GM12878 (cell line): ENCODE measurements around the gene OSBPL2. TPM values are rescaled to one million over a fixed set of nuclear protein-coding genes. Genes with fewer than 3 reads are reported as not detected.

Experiments used
- ATAC-seq: fragments of 200-7000 bp; cut with Tn5 transposase; 3 replicates; pipeline ENCODE4 v1.9.1; 2020; ENCODE audit warnings: mild to moderate bottlenecking, moderate library complexity
- BruUV-seq: library from RNA; stranded (reverse); fragments of 400-500 nt; replicated peaks from 2 replicates; lab custom pipeline; 2021; lab: Mats Ljungman, UMichigan
- CTCF ChIA-PET: fragments of 300-600 bp; sonication (Branson Sonifier 250); formaldehyde crosslinking; extraction: SDS; loops from one replicate; lab custom pipeline; 2021; ENCODE audit warnings: inconsistent platforms; lab: Yijun Ruan, JAX
- POLR2A ChIA-PET: fragments of 350-600 bp; formaldehyde crosslinking; extraction: SDS; loops from one replicate; lab custom pipeline; 2021; ENCODE audit warnings: inconsistent platforms; lab: Charles Lee
- RAD21 ChIA-PET: fragments of 300-600 bp; sonication (Branson Sonifier 250); formaldehyde crosslinking; loops from one replicate; lab custom pipeline; 2023; ENCODE audit warnings: antibody characterized with exemption; ENCODE audit not compliant: unreplicated experiment; lab: Charles Lee
- SMC1A ChIA-PET: fragments of 300-600 bp; sonication (Branson Sonifier 250); formaldehyde crosslinking; loops from one replicate; lab custom pipeline; 2023; ENCODE audit not compliant: unreplicated experiment, uncharacterized antibody; lab: Charles Lee
- DNase-seq: peaks from one replicate; pipeline ENCODE4 v3.0.0-alpha.2; 2011; ENCODE audit warnings: low read depth, low spot score
- FAIRE-seq: peaks from 3 replicates; lab custom pipeline; 2011; peaks lifted over from hg19 to GRCh38; lab: Jason Lieb, UNC
- H2AFZ ChIP-seq: 2 replicates; pipeline ENCODE4 v1.6.0; 2011; ENCODE audit warnings: low read depth, low read length, control low read depth; ENCODE audit not compliant: control insufficient read depth
- H3K27ac ChIP-seq: 2 replicates; pipeline ENCODE4 v1.5.1; 2011; ENCODE audit warnings: control low read depth; ENCODE audit not compliant: control insufficient read depth, insufficient read depth
- H3K27me3 ChIP-seq, 2 experiments: replicated peaks in 1 of 2; 2 replicates each; pipeline versions ENCODE4 v1.6.0 to v1.6.1; 2011; ENCODE audit warnings: low read length in 1 of 2; ENCODE audit not compliant: control insufficient read depth in 2 of 2, insufficient read depth in 2 of 2
- H3K36me3 ChIP-seq, 2 experiments: 2 replicates each; pipeline ENCODE4 v1.5.1; 2011; ENCODE audit warnings: low read length in 1 of 2; ENCODE audit not compliant: control insufficient read depth in 2 of 2, insufficient read depth in 2 of 2
- H3K4me1 ChIP-seq: 2 replicates; pipeline ENCODE4 v1.6.1; 2011; ENCODE audit warnings: mild to moderate bottlenecking, low read length, moderate library complexity, mixed read lengths; ENCODE audit not compliant: control insufficient read depth, insufficient read depth
- H3K4me2 ChIP-seq: 2 replicates; pipeline ENCODE4 v1.6.0; 2011; ENCODE audit warnings: control low read depth; ENCODE audit not compliant: control insufficient read depth, insufficient read depth
- H3K4me3 ChIP-seq: fragments of 200-600 bp; sonication (generic); 2 replicates; pipeline ENCODE4 v1.5.1; 2016
- H3K79me2 ChIP-seq: 2 replicates; pipeline ENCODE4 v1.6.0; 2011; ENCODE audit warnings: low read length; ENCODE audit not compliant: control insufficient read depth, insufficient read depth
- H3K9ac ChIP-seq: 2 replicates; pipeline ENCODE4 v1.8.0; 2011; ENCODE audit warnings: low read length, control low read depth, mixed read lengths; ENCODE audit not compliant: control insufficient read depth, insufficient read depth
- H3K9me3 ChIP-seq: replicated peaks from 3 replicates; pipeline ENCODE4 v1.5.1; 2011; ENCODE audit warnings: mild to moderate bottlenecking, low read length; ENCODE audit not compliant: control insufficient read depth, insufficient read depth
- H4K20me1 ChIP-seq: 2 replicates; pipeline ENCODE4 v1.6.0; 2011; ENCODE audit not compliant: control insufficient read depth, insufficient read depth
- BCLAF1 ChIP-seq: fragments of 450-650 bp; IDR thresholded peaks from 2 replicates; pipeline ENCODE4 v1.6.1; 2017; ENCODE audit warnings: antibody characterized with exemption, mild to moderate bottlenecking, moderate library complexity
- CBX5 ChIP-seq: sonication (generic); IDR thresholded peaks from 2 replicates; pipeline ENCODE4 v1.6.1; 2016; ENCODE audit warnings: low read depth, moderate library complexity, mild to moderate bottlenecking, inconsistent platforms
- CREB1 ChIP-seq: IDR thresholded peaks from 2 replicates; pipeline ENCODE4 v1.6.1; 2012; ENCODE audit warnings: low read depth, mild to moderate bottlenecking, inconsistent platforms
- CREM ChIP-seq: IDR thresholded peaks from 2 replicates; pipeline ENCODE4 v1.6.1; 2014; ENCODE audit warnings: antibody characterized with exemption, low read depth
- EZH2 ChIP-seq: IDR thresholded peaks from 2 replicates; pipeline ENCODE4 v1.6.1; 2012; ENCODE audit warnings: low read depth, mild to moderate bottlenecking, control low read depth, inconsistent platforms, low read length, borderline replicate concordance; ENCODE audit not compliant: control insufficient read depth
- NBN ChIP-seq: fragments of 450-650 bp; IDR thresholded peaks from 2 replicates; pipeline ENCODE4 v1.6.1; 2016
- NR2C1 ChIP-seq: fragments of 450-650 bp; IDR thresholded peaks from 2 replicates; pipeline ENCODE4 v1.6.1; 2017; ENCODE audit warnings: antibody characterized with exemption, mild to moderate bottlenecking, moderate library complexity
- RCOR1 ChIP-seq: conservative IDR thresholded peaks from 2 replicates; pipeline ENCODE4 v1.6.1; 2012; ENCODE audit warnings: low read depth, low read length, improper control_type of control experiment
- RFX5 ChIP-seq: IDR thresholded peaks from 2 replicates; pipeline ENCODE4 v1.6.1; 2011; ENCODE audit warnings: low read depth, low read length, improper control_type of control experiment
- RUNX3 ChIP-seq: IDR thresholded peaks from 2 replicates; pipeline ENCODE4 v1.6.1; 2012; ENCODE audit warnings: low read length, inconsistent platforms
- SKIL ChIP-seq: fragments of 450-650 bp; IDR thresholded peaks from 2 replicates; pipeline ENCODE4 v1.6.1; 2017; ENCODE audit warnings: mild to moderate bottlenecking, low read depth, inconsistent platforms; ENCODE audit not compliant: poor library complexity, severe bottlenecking
- SUZ12 ChIP-seq: fragments of 200-600 bp; sonication (generic); IDR thresholded peaks from one replicate; pipeline ENCODE4 v1.6.1; 2018; ENCODE audit warnings: antibody characterized with exemption, mild to moderate bottlenecking; ENCODE audit not compliant: unreplicated experiment
- ZBTB33 ChIP-seq: fragments of 450-650 bp; IDR thresholded peaks from 2 replicates; pipeline ENCODE4 v1.6.1; 2017; ENCODE audit warnings: mild to moderate bottlenecking
- ZNF217 ChIP-seq: fragments of 450-650 bp; IDR thresholded peaks from 2 replicates; pipeline ENCODE4 v1.6.1; 2017; ENCODE audit warnings: antibody characterized with exemption, mild to moderate bottlenecking
- ZSCAN29 ChIP-seq: fragments of 450-650 bp; IDR thresholded peaks from 2 replicates; pipeline ENCODE4 v1.6.1; 2017; ENCODE audit warnings: mild to moderate bottlenecking, moderate library complexity
- WGBS: methylation state at CpG from one replicate; pipeline ENCODE4 v1.1.6; 2016; ENCODE audit warnings: low lambda C conversion rate; ENCODE audit not compliant: insufficient replicate concordance, insufficient coverage; ENCODE audit errors: missing lambda C conversion rate; 5-methylcytosine and 5-hydroxymethylcytosine counted together
- in situ Hi-C: fragments of 300-500 bp; cut with MboI; formaldehyde crosslinking; loops from 9 replicates; pipeline ENCODE4 v1.14.3; 2018; ENCODE audit warnings: mixed read lengths
- intact Hi-C: fragments of 100-400 bp; cut with micrococcal nuclease; formaldehyde crosslinking; loops from one replicate; pipeline ENCODE4 v1.14.2; 2022; ENCODE audit not compliant: unreplicated experiment
- polyA plus RNA-seq, 11 experiments: library from polyadenylated mRNA; depleted of rRNA in 4 of 11; unstranded in 6 of 11; stranded (reverse) in 5 of 11; fragments of >200 nt; fragmentation: Nextera tagmentation in 4 of 11; fragmentation: Illumina TruSeq in 1 of 11; extraction: Ambion mirVana in 4 of 11; extraction: Trizol in 1 of 11; gene quantifications; 1 replicate in 1 of 11; 2 replicates in 10 of 11; pipeline versions ENCODE4 v1.2.1 to v1.2.3, GENCODE V29; 2011 to 2016; ENCODE audit warnings: inconsistent platforms in 2 of 11, missing spikeins in 2 of 11, low read depth in 1 of 11
- total RNA-seq, 4 experiments: library from RNA; depleted of rRNA in 3 of 4; stranded (reverse); fragments of >200 nt in 3 of 4; fragmentation: Illumina TruSeq in 1 of 4; extraction: Trizol in 1 of 4; gene quantifications; 2 replicates each; pipeline versions ENCODE4 v1.2.1 to v1.2.3, GENCODE V29; 2013 to 2021

The OSBPL2 gene
- total and polyA plus RNA-seq, 10 of the 15 experiments (the other 5 are each of a cell fraction or from before 2014, with no cell fraction given), result 2.8 to 22.3 (median 14.7) TPM

- TF ChIP-seq BCLAF1 (no peak), ZBTB33 (no peak)
- TF ChIP-seq, all 136 proteins: peak for 0
Observed at GRCh38 chr20:62203378-62204030, 34.8 kb upstream of the OSBPL2 start (continued).

- no peak for ATAC-seq
- no TSS peak for BruUV-seq
- POLR2A ChIA-PET, result no interaction called here
- Histone ChIP-seq H4K20me1 (no peaks in the 10 kb centered on the region), H3K4me1 (peaks cover 14% of the 10 kb centered on the region), H3K79me2 (no peaks in the 10 kb centered on the region), H3K9me3 (no peaks in the 10 kb centered on the region), H3K36me3 (peaks cover under 1 to 8% of the 10 kb centered on the region in 2 experiments; a peak in 3 of 4 replicates), H3K4me3 (no peak overlapping the region), H3K4me2 (no peak overlapping the region), H3K27me3 (no peaks in the 10 kb centered on the region), H2AFZ (no peak overlapping the region), H3K27ac (no peak overlapping the region), H3K9ac (no peak overlapping the region)
- CTCF ChIA-PET, result no interaction called here
- SMC1A ChIA-PET, result no interaction called here
- no peak for DNase-seq
- in situ Hi-C loops (no loop called here), intact Hi-C loops (no loop called here)
- RAD21 ChIA-PET, result no interaction called here
- 94% methylated on average over 38 of the region's 38 CpGs for WGBS
- FAIRE-seq, result no peak
- TF ChIP-seq RFX5 (no peak), SKIL (no peak), NR2C1 (no peak), CREB1 (no peak), CBX5 (no peak), ZSCAN29 (no peak), RUNX3 (no peak), EZH2 (no peak), SUZ12 (no peak), CREM (no peak), RCOR1 (no peak), NBN (no peak), ZNF217 (no peak)
Observed at GRCh38 chr20:62205618-62206387, 32.5 kb upstream of the OSBPL2 start.
